Testis (tissue), 3 donors: ENCODE measurements around the gene PLCXD1. TPM values are rescaled to one million over a fixed set of nuclear protein-coding genes. Genes with fewer than 3 reads are reported as not detected.

ENCODE experiments used
- DNase-seq: peaks from one replicate; pipeline ENCODE4 v3.0.0-alpha.2; 2019
- H3K27ac ChIP-seq, 2 donors: fragments of 200-600 bp; sonication (generic); one replicate each; pipeline ENCODE4 v1.5.1; 2019
- H3K27me3 ChIP-seq: fragments of 200-600 bp; sonication (generic); one replicate; pipeline ENCODE4 v1.5.1; 2019
- H3K36me3 ChIP-seq: fragments of 200-600 bp; sonication (generic); one replicate; pipeline ENCODE4 v1.5.1; 2017; ENCODE audit warnings: low read depth; ENCODE audit errors: missing control alignments
- H3K4me1 ChIP-seq: fragments of 200-600 bp; sonication (generic); one replicate; pipeline ENCODE4 v1.5.1; 2019
- H3K4me3 ChIP-seq, 2 donors: fragments of 200-600 bp; sonication (generic); one replicate each; pipeline ENCODE4 v1.5.1; 2017 to 2019
- H3K9me3 ChIP-seq: fragments of 200-600 bp; sonication (generic); one replicate; pipeline ENCODE4 v1.5.1; 2017
- CTCF ChIP-seq, 3 experiments: fragments of 450-650 bp in 2 of 3; fragments of 200-600 bp in 1 of 3; sonication (generic) in 1 of 3; IDR thresholded peaks; one replicate each; pipeline ENCODE4 v1.5.1; 2016 to 2019; ENCODE audit warnings: antibody characterized with exemption in 3 of 3, mild to moderate bottlenecking in 2 of 3, moderate library complexity in 1 of 3
- POLR2A ChIP-seq: fragments of 450-650 bp; IDR thresholded peaks from one replicate; pipeline ENCODE4 v1.6.1; 2017; ENCODE audit warnings: antibody characterized with exemption, mild to moderate bottlenecking, moderate library complexity
- WGBS, 2 donors: methylation state at CpG; one replicate each; pipeline ENCODE4 v1.1.5; 2018; 5-methylcytosine and 5-hydroxymethylcytosine counted together
- intact Hi-C: fragments of 100-400 bp; cut with DNase I; formaldehyde crosslinking; loops from one replicate; pipeline ENCODE4 v1.15.1; 2023; ENCODE audit warnings: low total_unique reads
- polyA plus RNA-seq: library from polyadenylated mRNA; stranded (reverse); fragments of 350-450 nt; fragmentation: Illumina TruSeq; extraction: RNeasy Lipid Tissue Mini Kit (QIAGEN cat#74804); gene quantifications from one replicate; pipeline ENCODE4 v1.2.3, GENCODE V29; 2014; ENCODE audit warnings: low read depth, low replicate concordance; ENCODE audit not compliant: insufficient read depth
- total RNA-seq, 2 donors: library from RNA; depleted of rRNA; stranded (reverse); fragments of >200 nt; gene quantifications; one replicate each; pipeline ENCODE4 v1.2.3, GENCODE V29; 2016

PLCXD1 gene
- total and polyA plus RNA-seq, 3 donors from 2014 or later, result 14.6 to 24.0 (median 15.7) TPM

- WGBS, 2 donors, result 88% methylated on average over 23 of the region's 23 CpGs; no CpG with 5 or more reads in 1 of the 2 donors
- H3K27ac ChIP-seq, result no peak overlapping the region
- no peak for DNase-seq
- no peaks in the 10 kb centered on the region for H3K36me3 ChIP-seq
- H3K27me3 ChIP-seq, result no peaks in the 10 kb centered on the region
- intact Hi-C loops, result no loop called here
- no peaks in the 10 kb centered on the region for H3K9me3 ChIP-seq
- TF ChIP-seq CTCF (IDR thresholded peaks at IDR 0.05) (no peak), POLR2A (no peak)
- H3K4me3 ChIP-seq, result no peak overlapping the region
- H3K4me1 ChIP-seq, result peaks cover 4% of the 10 kb centered on the region
Observed at GRCh38 chrX:332496-332860, 51.3 kb downstream of the PLCXD1 start.

- Histone ChIP-seq H3K9me3 (no peaks in the 10 kb centered on the region), H3K27me3 (no peaks in the 10 kb centered on the region), H3K27ac (no peak overlapping the region), H3K4me3 (no peak overlapping the region), H3K36me3 (no peaks in the 10 kb centered on the region), H3K4me1 (peaks cover 4% of the 10 kb centered on the region)
- intact Hi-C loops, result no loop called here
- 94 to 100% methylated on average over 4 to 33 of the region's 33 CpGs for WGBS, 2 donors
- DNase-seq, result no peak
- no peak for TF ChIP-seq CTCF (IDR thresholded peaks at IDR 0.05)
- no peak for TF ChIP-seq POLR2A
Observed at GRCh38 chrX:332916-333610, 51.9 kb downstream of the PLCXD1 start.

- no peaks in the 10 kb centered on the region for H3K27me3 ChIP-seq
- H3K9me3 ChIP-seq, result no peaks in the 10 kb centered on the region
- H3K4me1 ChIP-seq, result peaks cover 4% of the 10 kb centered on the region
- H3K27ac ChIP-seq, result no peak overlapping the region
- intact Hi-C loops, result no loop called here
- no peaks in the 10 kb centered on the region for H3K36me3 ChIP-seq
- H3K4me3 ChIP-seq, result no peak overlapping the region
- TF ChIP-seq CTCF (IDR thresholded peaks at IDR 0.05), result no peak
- no peak for TF ChIP-seq POLR2A
- 95% methylated on average over 33 to 51 of the region's 51 CpGs for WGBS, 2 donors
- DNase-seq, result no peak
Observed at GRCh38 chrX:333611-334311, 52.6 kb downstream of the PLCXD1 start.

GRCh38 chrX:334331-334891, 53.2 kb downstream of the PLCXD1 start:
- no peak overlapping the region for H3K27ac ChIP-seq
- no peaks in the 10 kb centered on the region for H3K9me3 ChIP-seq
- no peak for DNase-seq
- 95 to 97% methylated on average over 37 to 53 of the region's 53 CpGs for WGBS, 2 donors
- H3K36me3 ChIP-seq, result no peaks in the 10 kb centered on the region
- peaks cover 4% of the 10 kb centered on the region for H3K4me1 ChIP-seq
- H3K4me3 ChIP-seq, result no peak overlapping the region
- TF ChIP-seq POLR2A (no peak), CTCF (IDR thresholded peaks at IDR 0.05) (no peak)
- H3K27me3 ChIP-seq, result no peaks in the 10 kb centered on the region
- intact Hi-C loops, result no loop called here
